Measurements from ENCODE around the gene TNPO3. TPM values are rescaled to one million over a fixed set of nuclear protein-coding genes. Genes with fewer than 3 reads are reported as not detected.

The TNPO3 gene
- total RNA-seq, 6 donors from 2014 or later = 21.6 to 37.7 (median 33.0) TPM

- H3K27ac ChIP-seq = peak overlapping the region in 2 of 4 donors; percentile 58 to 77
- no peak for ATAC-seq (ENCODE audit: low FRiP score in 2 of 2)
- 56 to 58% methylated on average over 6 of the region's 6 CpGs for WGBS, 2 donors
- no peaks in the 10 kb centered on the region for H3K36me3 ChIP-seq
- H3K27me3 ChIP-seq = no peaks in the 10 kb centered on the region
- H3K4me1 ChIP-seq = peaks cover 14 to 30% (median 18%) of the 10 kb centered on the region in 4 donors
- H3K9me3 ChIP-seq = no peaks in the 10 kb centered on the region
- H3K4me3 ChIP-seq = no peak overlapping the region
- TF ChIP-seq POLR2A (IDR thresholded peaks at IDR 0.05) (no peak), POLR2AphosphoS5 (IDR thresholded peaks at IDR 0.05) (no peak), CTCF (IDR thresholded peaks at IDR 0.05) (no peak), EP300 (IDR thresholded peaks at IDR 0.05) (no peak)
- DNase-seq = no peak
These were observed 119.6 kb downstream of the TNPO3 start for GRCh38 chr7:128935342-128935730.

- no peak for DNase-seq
- WGBS, 2 donors = 59 to 77% methylated on average over 9 to 14 of the region's 14 CpGs
- ATAC-seq (ENCODE audit: low FRiP score in 2 of 2) = peak in 1 of 2 donors; percentile 58
- TF ChIP-seq POLR2AphosphoS5 (IDR thresholded peaks at IDR 0.05) = no peak
- no peak for TF ChIP-seq CTCF (IDR thresholded peaks at IDR 0.05)
- TF ChIP-seq POLR2A (IDR thresholded peaks at IDR 0.05) = no peak
- no peak for TF ChIP-seq EP300 (IDR thresholded peaks at IDR 0.05)
- H3K36me3 ChIP-seq = no peaks in the 10 kb centered on the region
- H3K27me3 ChIP-seq = no peaks in the 10 kb centered on the region
- H3K4me1 ChIP-seq = peaks cover 14 to 30% (median 18%) of the 10 kb centered on the region in 4 donors
- no peak overlapping the region for H3K4me3 ChIP-seq
- H3K27ac ChIP-seq = peak overlapping the region in 3 of 4 donors; percentile 46 to 77 (median 58)
- no peaks in the 10 kb centered on the region for H3K9me3 ChIP-seq
These were observed 120.3 kb downstream of the TNPO3 start for GRCh38 chr7:128934361-128935341.

GRCh38 chr7:128933180-128933891 is 121.6 kb downstream of the TNPO3 start:
- no peak for TF ChIP-seq EP300 (IDR thresholded peaks at IDR 0.05)
- TF ChIP-seq POLR2AphosphoS5 (IDR thresholded peaks at IDR 0.05) = peak in 1 of 2 donors; percentile 45
- no peak for TF ChIP-seq CTCF (IDR thresholded peaks at IDR 0.05)
- TF ChIP-seq POLR2A (IDR thresholded peaks at IDR 0.05) = no peak
- H3K27me3 ChIP-seq = no peaks in the 10 kb centered on the region
- peaks cover 4 to 17% (median 10%) of the 10 kb centered on the region in 4 donors for H3K4me1 ChIP-seq
- 46 to 47% methylated on average over 15 of the region's 15 CpGs for WGBS, 2 donors
- H3K9me3 ChIP-seq = no peaks in the 10 kb centered on the region
- ATAC-seq (ENCODE audit: low FRiP score in 2 of 2) (peak in 1 of 2 donors; percentile 75), DNase-seq (peak in 1 of 2 donors; percentile 66)
- H3K36me3 ChIP-seq = no peaks in the 10 kb centered on the region
- peak overlapping the region in 2 of 4 donors; percentile 46 to 58 for H3K27ac ChIP-seq
- H3K4me3 ChIP-seq = peak overlapping the region in 1 of 4 donors; percentile 10

GRCh38 chr7:128932862-128933179 is 122.1 kb downstream of the TNPO3 start:
- Histone ChIP-seq H3K4me3 (peak overlapping the region in 1 of 4 donors; percentile 10), H3K27me3 (no peaks in the 10 kb centered on the region), H3K27ac (peak overlapping the region in 1 of 4 donors; percentile 58), H3K4me1 (peaks cover 0 to 12% (median 6%) of the 10 kb centered on the region in 4 donors), H3K36me3 (no peaks in the 10 kb centered on the region), H3K9me3 (no peaks in the 10 kb centered on the region)
- ATAC-seq (ENCODE audit: low FRiP score in 2 of 2) (no peak), DNase-seq (no peak)
- TF ChIP-seq POLR2A (IDR thresholded peaks at IDR 0.05) (no peak), POLR2AphosphoS5 (IDR thresholded peaks at IDR 0.05) (no peak), EP300 (IDR thresholded peaks at IDR 0.05) (no peak), CTCF (IDR thresholded peaks at IDR 0.05) (no peak)
- WGBS, 2 donors = 57 to 83% methylated on average over 1 to 4 of the region's 4 CpGs

Data from upper lobe of left lung (tissue), 6 donors.